Loucy (cell line): Measurements from ENCODE around the gene HSPG2.

ENCODE experiments used
- EZH2phosphoT487 ChIP-seq: fragments of 200-600 bp; IDR thresholded peaks from 2 replicates; pipeline ENCODE4 v1.6.1; 2018; ENCODE audit warnings: antibody characterized with exemption, mild to moderate bottlenecking, moderate library complexity, borderline replicate concordance
- TF ChIP-seq, protein P1 (sequence below): fragments of 200-600 bp; sonication (generic); conservative IDR thresholded peaks from 2 replicates; pipeline ENCODE4 v1.5.1; 2014; ENCODE audit warnings: mild to moderate bottlenecking, antibody characterized with exemption, low read length

DNA sequence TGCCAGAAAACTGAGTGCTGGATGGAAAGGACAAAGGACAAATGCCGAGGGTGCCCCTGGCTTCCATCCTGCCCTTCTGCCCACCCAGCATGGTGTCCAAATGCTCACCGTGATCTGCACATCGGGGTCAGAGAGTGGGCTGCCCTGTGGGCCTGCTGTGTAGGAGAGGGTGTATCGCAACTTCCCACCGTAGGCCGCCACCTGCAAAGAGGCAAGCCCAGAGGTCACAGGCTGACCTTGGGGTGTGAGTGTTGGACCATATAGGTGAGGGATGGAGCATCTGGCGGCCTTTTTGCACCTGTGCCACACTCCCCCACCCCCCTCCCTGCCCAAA, 71.5 kb downstream of the HSPG2 start:
- TF ChIP-seq, protein P1, sequence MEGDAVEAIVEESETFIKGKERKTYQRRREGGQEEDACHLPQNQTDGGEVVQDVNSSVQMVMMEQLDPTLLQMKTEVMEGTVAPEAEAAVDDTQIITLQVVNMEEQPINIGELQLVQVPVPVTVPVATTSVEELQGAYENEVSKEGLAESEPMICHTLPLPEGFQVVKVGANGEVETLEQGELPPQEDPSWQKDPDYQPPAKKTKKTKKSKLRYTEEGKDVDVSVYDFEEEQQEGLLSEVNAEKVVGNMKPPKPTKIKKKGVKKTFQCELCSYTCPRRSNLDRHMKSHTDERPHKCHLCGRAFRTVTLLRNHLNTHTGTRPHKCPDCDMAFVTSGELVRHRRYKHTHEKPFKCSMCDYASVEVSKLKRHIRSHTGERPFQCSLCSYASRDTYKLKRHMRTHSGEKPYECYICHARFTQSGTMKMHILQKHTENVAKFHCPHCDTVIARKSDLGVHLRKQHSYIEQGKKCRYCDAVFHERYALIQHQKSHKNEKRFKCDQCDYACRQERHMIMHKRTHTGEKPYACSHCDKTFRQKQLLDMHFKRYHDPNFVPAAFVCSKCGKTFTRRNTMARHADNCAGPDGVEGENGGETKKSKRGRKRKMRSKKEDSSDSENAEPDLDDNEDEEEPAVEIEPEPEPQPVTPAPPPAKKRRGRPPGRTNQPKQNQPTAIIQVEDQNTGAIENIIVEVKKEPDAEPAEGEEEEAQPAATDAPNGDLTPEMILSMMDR: no peak
- TF ChIP-seq EZH2phosphoT487: no peak
